Neural crest cell (in vitro differentiated cells): ENCODE results near the gene DCUN1D2. TPM values are rescaled to one million over a fixed set of nuclear protein-coding genes. Genes with fewer than 3 reads are reported as not detected.
A peak's percentile ranks its signal among the peaks of the same experiment; 100 is the strongest.

Experiments
- DNase-seq: peaks from one replicate; pipeline ENCODE4 v3.0.0; 2021; ENCODE audit warnings: low read depth, mixed read lengths, low spot score
- H3K27ac Mint-ChIP-seq: one replicate; pipeline ENCODE4 v1.8.0; 2021; ENCODE audit warnings: mild to moderate bottlenecking, mixed read lengths; ENCODE audit not compliant: unreplicated experiment
- H3K27me3 Mint-ChIP-seq: 2 replicates; pipeline ENCODE4 v1.8.0; 2021; ENCODE audit warnings: low read depth, mild to moderate bottlenecking, mixed read lengths
- H3K36me3 Mint-ChIP-seq: 2 replicates; pipeline ENCODE4 v1.8.0; 2021; ENCODE audit warnings: low read depth, mild to moderate bottlenecking, mixed read lengths
- H3K4me1 Mint-ChIP-seq: 2 replicates; pipeline ENCODE4 v1.8.0; 2021; ENCODE audit warnings: mixed read lengths
- H3K4me3 Mint-ChIP-seq: one replicate; pipeline ENCODE4 v1.8.0; 2021; ENCODE audit warnings: mild to moderate bottlenecking, mixed read lengths
- H3K9me3 Mint-ChIP-seq: 2 replicates; pipeline ENCODE4 v1.8.0; 2021; ENCODE audit warnings: mixed read lengths
- CTCF ChIP-seq: fragments of 200-600 bp; sonication (generic); conservative IDR thresholded peaks from 2 replicates; pipeline ENCODE4 v1.5.0; 2021; ENCODE audit warnings: antibody characterized with exemption, mild to moderate bottlenecking
- total RNA-seq: library from RNA; stranded (reverse); gene quantifications from 2 replicates; pipeline ENCODE4 v1.2.1, GENCODE V29; 2021

Gene DCUN1D2
- total RNA-seq, 1 donor from 2014 or later, result 32.1 TPM

- no peak overlapping the region for H3K27ac Mint-ChIP-seq
- no peaks in the 10 kb centered on the region for H3K4me1 Mint-ChIP-seq
- no peak overlapping the region for H3K4me3 Mint-ChIP-seq
- no peaks in the 10 kb centered on the region for H3K9me3 Mint-ChIP-seq
- H3K36me3 Mint-ChIP-seq, result peaks cover 2% of the 10 kb centered on the region
- DNase-seq, result no peak
- no peaks in the 10 kb centered on the region for H3K27me3 Mint-ChIP-seq
- TF ChIP-seq CTCF, result no peak
These were observed 61.5 kb downstream of the DCUN1D2 start for GRCh38 chr13:113428871-113429607.

- TF ChIP-seq CTCF, result no peak
- H3K9me3 Mint-ChIP-seq, result no peaks in the 10 kb centered on the region
- DNase-seq, result no peak
These were observed 62.0 kb downstream of the DCUN1D2 start for GRCh38 chr13:113428469-113428865.

DNA sequence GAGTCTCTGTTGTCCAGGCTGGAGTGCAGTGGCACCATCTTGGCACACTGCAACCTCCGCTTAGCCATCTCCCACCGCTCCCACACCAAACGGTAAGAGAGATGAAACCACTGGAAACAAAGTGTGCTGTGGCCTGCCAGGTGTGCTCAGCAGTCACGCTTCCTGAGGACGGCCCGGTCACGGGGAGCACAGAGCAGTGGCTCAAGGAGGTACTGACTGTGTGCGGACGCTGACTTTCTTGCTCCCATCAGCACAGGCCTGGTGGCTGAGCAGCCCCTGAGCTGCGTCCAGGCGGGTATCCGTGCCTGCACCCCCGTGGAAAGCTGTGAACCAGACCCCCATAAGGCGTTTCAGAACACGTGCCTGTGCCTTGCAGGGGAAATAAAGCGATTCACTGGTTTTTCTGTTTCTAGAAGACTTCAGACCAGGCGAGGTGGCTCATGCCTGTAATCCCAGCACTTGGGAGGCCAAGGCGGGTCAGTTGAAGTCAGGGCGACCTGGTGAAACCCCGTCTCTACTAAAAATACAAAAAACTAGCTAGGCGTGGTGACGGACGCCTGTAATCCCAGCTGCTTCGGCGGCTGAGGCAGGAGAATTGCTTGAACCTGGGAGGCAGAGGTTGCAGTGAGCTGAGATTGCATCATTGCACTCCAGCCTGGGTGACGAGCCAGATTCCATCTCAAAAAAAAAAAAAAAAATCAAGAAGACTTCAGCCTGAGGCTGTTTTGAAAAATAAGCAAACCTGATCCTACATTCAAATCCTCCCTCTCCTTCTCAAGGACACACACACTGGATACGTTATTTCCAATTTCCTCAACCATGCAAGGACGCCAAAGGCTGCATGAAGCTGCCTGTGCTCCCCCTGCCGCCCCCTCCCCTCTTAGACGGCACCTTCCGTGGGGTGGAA is 62.7 kb downstream of the DCUN1D2 start:
- DNase-seq, result no peak
- Mint-ChIP-seq H3K27me3 (no peaks in the 10 kb centered on the region), H3K4me3 (no peak overlapping the region), H3K27ac (no peak overlapping the region), H3K9me3 (no peaks in the 10 kb centered on the region), H3K4me1 (no peaks in the 10 kb centered on the region), H3K36me3 (peaks cover 2% of the 10 kb centered on the region)
- TF ChIP-seq CTCF, result no peak

More at GRCh38 chr13:113428469-113428865, 62.0 kb downstream of the DCUN1D2 start:
- peaks cover 2% of the 10 kb centered on the region for H3K36me3 Mint-ChIP-seq
- no peak overlapping the region for H3K27ac Mint-ChIP-seq
- H3K4me1 Mint-ChIP-seq, result no peaks in the 10 kb centered on the region
- no peak overlapping the region for H3K4me3 Mint-ChIP-seq
- H3K27me3 Mint-ChIP-seq, result no peaks in the 10 kb centered on the region

- Mint-ChIP-seq H3K4me3 (no peak overlapping the region), H3K9me3 (no peaks in the 10 kb centered on the region), H3K27ac (peak overlapping the region; percentile 8), H3K36me3 (peaks cover 2% of the 10 kb centered on the region), H3K4me1 (peaks cover 5% of the 10 kb centered on the region), H3K27me3 (no peaks in the 10 kb centered on the region)
- TF ChIP-seq CTCF, result no peak
- no peak for DNase-seq
These were observed 63.9 kb downstream of the DCUN1D2 start for GRCh38 chr13:113426591-113426986.

DNA sequence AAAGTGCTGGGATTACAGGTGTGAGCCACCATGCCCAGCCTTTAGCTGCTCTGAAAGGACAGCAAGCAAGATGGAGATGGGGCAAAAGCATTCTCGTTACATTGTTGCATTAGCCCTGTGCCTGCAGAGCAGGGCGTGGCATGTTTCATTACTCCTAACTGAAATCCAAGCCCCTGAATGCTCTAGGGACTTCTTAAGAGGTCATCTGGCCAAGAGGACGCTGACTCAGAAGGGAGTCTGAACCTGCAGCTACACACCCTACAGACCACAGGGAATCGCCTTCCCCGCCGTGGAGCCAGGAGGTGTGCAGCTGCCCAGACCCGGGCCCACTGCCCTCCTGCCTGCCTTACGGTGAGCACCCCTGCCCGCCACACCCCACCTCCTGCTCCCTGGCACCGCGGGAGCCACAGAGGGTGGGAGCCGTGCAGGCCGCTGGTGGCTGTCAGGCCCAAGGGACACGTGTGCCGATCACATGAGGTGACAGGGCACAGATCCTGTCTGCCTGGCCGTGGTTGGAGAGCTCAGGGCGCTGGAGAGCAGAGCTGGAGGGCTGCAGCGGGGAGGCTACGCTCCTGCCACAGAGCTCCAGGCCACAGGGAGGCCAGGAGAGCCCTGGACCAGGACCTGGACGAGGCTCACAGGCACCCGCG is 64.4 kb downstream of the DCUN1D2 start:
- DNase-seq, result no peak
- Mint-ChIP-seq H3K36me3 (peaks cover 2% of the 10 kb centered on the region), H3K27ac (no peak overlapping the region), H3K4me3 (no peak overlapping the region), H3K4me1 (peaks cover 5% of the 10 kb centered on the region), H3K9me3 (no peaks in the 10 kb centered on the region), H3K27me3 (no peaks in the 10 kb centered on the region)
- no peak for TF ChIP-seq CTCF
